Measurements from ENCODE around the gene AP3B2.
"Not testable (repeated sequence)": the region's sequence is repeated elsewhere in the genome, so short reads cannot be mapped to it uniquely, and the experiment has no call there.

Gene AP3B2, protein sequence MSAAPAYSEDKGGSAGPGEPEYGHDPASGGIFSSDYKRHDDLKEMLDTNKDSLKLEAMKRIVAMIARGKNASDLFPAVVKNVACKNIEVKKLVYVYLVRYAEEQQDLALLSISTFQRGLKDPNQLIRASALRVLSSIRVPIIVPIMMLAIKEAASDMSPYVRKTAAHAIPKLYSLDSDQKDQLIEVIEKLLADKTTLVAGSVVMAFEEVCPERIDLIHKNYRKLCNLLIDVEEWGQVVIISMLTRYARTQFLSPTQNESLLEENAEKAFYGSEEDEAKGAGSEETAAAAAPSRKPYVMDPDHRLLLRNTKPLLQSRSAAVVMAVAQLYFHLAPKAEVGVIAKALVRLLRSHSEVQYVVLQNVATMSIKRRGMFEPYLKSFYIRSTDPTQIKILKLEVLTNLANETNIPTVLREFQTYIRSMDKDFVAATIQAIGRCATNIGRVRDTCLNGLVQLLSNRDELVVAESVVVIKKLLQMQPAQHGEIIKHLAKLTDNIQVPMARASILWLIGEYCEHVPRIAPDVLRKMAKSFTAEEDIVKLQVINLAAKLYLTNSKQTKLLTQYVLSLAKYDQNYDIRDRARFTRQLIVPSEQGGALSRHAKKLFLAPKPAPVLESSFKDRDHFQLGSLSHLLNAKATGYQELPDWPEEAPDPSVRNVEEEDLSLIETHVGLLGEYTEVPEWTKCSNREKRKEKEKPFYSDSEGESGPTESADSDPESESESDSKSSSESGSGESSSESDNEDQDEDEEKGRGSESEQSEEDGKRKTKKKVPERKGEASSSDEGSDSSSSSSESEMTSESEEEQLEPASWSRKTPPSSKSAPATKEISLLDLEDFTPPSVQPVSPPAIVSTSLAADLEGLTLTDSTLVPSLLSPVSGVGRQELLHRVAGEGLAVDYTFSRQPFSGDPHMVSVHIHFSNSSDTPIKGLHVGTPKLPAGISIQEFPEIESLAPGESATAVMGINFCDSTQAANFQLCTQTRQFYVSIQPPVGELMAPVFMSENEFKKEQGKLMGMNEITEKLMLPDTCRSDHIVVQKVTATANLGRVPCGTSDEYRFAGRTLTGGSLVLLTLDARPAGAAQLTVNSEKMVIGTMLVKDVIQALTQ

DNA sequence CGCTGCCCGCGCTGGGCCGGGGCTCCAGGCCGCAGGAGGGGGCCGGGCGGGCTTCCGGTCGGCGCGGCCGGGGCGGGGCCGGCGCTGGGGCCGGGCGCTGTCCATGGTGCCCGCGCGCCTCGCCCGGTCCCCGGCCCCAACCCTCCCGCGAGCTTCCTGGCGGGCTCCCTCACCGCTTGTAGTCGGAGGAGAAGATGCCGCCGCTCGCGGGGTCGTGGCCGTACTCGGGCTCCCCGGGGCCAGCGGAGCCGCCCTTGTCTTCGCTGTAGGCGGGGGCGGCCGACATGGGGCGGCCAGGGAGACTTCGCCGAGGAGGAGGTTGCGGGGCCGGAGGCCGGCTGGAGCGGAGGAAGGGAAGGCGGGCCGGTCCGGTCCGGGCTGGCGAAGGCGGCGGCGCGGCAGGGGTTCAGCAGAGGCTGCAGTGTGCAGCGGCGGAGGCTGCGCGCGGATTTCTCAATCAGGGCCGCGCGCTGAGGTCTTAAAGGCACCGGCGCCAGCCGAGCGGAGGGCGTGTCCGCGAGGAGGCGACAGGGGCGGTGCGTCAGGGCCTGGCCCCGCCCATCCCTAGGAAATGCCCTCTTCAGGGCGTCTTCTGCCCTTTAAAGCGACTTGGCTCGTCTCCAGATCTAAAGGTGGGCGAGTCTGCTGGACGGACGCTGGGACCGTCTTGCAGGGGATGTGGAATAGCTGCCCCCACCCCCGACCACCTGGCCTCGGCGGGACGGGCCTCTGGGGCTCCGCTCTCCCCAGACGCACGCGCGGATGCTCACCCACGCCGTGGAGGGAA, at the start of gene AP3B2:
Gene AP3B2, minus strand, starts transcription at position 455 of the 787 bp plus-strand sequence. Its CDS starts 169 bp downstream, at position 286.
- DNase-seq = no peak

DNA sequence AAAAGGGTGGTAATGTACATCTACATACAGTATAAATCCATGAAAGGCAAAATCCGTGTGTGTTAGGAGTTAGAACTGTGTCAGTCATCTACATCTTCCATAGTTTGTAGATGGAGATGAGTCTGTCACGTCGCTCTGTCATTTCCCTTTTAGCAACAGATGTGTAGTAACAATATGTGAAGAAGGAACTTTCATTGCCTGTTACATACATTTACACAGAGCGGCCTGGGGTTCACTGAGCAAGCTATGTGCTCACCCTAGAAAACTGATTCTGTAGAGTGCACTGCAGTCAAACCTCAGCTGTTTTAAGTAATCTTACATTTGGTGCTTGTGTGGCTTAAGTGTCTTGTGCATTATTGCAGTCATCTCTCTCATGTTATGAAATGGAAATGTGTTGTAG, 41.6 kb upstream of the AP3B2 start:
- DNase-seq = no peak

DNA sequence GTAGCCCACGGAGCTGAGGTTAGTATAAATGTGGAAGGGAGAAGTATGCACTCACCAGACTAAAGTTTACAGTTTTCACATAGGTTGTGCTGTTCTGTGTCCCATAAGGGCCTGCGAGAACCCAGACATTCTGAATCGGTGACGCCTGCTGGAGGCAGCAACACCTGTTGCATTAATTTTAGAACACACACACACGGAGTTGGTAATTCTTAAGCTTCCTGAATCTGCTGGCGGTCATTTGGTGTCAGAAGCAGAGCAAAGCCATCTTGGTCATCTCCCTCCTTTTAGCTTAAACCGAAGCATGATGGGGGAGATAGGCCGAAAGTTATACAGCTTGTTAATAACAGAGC, 41.1 kb upstream of the AP3B2 start:
- no peak for DNase-seq

DNA sequence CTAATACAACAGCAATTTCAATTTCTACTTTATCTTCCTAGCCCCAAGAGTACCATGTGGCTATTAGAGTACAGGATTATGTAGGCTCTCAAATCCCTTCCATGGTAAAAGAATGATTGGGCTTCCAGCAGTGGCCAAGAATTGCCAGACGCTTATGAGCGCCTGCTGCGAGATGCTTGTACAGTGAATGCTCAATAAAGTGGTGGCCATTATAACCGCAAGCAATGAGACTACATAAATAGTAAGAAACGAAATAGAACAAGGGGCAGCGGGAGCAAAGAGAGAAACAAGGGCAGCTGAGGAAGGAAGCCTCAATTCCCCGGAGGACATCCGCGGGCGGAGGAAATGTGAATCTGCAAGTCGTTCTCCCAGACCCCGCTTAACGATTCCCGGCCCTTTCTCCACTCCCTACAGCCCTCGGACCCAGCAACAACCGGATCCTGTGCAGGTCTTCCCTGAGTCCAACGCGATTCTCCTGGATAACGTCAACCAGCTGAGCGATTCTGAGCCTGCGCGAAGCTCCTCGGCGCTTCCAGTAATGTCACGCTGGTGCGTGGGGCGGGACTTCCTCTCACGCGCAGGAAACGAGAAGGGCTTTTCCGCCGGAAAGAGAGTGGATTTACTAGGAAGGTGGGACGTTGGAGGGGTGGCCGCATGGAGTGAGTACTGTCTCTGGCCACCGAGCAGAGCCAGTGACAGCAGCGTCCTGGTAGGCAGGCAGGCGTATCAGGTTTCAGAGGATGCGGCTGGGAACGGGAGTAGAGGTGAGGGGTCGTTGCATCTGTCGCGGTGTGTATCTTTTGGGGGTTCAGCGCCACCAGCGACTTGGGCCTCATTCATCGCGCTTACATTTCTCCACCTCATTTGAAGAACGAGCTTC, 40.5 kb upstream of the AP3B2 start:
- DNase-seq = peak; percentile 85

DNA sequence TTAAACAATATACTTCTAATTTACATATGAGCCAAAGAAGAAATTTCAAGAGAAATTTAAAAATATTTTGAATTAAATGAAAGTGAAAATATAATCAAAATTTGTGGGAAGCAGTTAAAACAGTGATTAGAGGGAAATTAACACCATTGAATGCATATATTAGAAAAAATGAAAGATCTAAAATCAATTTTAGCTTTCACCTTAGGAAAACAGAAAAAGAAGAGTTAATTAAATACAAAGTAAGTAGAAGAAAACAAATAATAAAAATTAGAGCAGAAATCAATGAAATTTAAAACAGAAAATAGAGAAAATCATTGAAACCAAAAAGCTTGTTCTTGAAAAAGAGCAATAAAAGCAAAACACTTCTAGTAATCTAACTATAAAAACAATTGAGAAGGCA, 38.6 kb upstream of the AP3B2 start:
- DNase-seq = no peak

DNA sequence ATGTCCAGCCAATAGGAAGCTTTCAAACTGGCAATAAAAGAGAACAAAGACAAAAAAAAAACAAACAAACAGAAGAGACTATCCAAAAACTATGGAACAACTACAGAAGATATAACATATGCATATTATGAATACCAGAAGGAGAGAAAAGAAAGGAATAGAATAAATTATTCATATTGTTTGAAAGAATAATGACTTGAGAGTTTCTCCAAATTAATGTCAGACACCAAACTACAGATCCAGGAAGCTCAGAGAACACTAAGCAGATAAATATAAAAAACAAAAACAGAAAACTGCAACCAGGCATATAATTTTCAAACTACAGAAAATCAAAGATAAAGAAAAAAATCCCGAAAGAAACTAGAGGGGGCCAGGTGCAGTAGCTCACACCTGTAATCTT, 34.1 kb upstream of the AP3B2 start:
- DNase-seq = no peak

DNA sequence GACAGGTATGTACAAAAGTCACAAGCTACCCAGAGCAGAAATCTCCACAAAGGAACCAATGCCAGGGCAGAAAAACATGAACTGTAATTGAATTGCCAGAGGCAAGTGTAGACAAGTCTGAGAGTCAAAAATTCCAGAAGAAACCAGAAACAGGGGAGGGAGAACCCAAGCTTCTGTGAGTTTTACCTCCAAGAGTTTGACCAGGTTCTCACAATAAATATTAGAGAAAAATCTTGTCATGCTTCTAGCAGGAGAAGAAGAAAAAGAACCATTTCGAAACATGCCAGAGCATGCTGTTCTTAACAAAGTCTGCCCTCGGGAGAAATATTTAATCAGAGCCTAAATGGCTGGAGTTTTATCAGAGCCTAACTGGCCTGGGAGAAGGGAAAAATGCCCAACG, 32.5 kb upstream of the AP3B2 start:
- no peak for DNase-seq

DNA sequence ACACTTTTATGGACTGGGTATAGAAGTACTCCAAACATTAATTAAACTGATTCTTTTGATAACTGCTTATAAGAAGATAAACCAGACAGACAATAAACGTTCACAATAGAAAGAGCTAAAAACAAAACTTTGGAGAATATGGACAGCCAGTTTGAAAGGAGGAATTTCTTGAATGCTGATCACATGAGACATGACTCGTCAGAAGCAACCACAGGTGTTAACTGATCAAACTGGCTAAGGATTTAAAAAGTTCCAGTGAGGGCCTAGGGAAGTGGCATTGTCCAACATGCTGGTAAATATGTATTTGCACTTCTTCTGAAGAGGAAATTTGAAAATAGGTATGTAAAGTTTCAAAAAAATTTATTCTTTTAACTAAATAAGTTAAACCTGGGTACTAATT, 29.4 kb upstream of the AP3B2 start:
- no peak for DNase-seq

DNA sequence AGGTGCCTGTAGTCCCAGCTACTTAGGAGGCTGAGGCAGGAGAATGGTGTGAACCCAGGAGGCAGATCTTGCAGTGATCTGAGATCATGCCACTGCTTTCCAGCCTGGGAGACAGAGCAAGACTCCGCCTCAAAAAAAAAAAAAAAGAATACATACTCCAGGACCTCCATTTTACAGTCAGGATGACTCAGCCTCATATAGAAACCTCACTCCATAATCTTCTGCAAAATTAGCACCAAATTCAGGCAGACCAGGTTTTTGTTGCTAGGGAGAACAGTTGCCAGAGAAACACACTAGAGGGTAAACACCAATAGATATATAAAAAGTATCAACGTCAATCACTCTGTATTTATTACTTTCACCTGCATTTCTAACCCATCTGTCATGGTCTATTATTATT, 28.3 kb upstream of the AP3B2 start:
- no peak for DNase-seq

DNA sequence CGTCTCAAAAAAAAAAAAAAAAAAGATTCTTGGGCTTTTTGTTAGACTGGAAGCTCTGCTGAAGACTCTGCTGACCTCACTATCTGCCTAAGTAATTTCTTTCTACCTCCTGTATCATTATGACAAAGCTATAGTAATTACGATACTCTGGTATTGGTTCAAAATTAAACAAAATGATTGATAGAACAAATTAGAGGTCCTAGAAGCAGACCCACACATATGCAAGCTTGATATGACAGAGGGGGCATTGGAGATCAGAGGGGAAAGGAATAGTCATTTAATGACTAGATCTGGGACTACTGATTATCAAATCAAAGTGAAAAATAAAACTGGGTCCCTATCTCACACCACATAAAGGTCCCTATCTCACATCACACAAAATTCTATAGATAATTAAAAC, 21.9 kb upstream of the AP3B2 start:
- DNase-seq = no peak

DNA sequence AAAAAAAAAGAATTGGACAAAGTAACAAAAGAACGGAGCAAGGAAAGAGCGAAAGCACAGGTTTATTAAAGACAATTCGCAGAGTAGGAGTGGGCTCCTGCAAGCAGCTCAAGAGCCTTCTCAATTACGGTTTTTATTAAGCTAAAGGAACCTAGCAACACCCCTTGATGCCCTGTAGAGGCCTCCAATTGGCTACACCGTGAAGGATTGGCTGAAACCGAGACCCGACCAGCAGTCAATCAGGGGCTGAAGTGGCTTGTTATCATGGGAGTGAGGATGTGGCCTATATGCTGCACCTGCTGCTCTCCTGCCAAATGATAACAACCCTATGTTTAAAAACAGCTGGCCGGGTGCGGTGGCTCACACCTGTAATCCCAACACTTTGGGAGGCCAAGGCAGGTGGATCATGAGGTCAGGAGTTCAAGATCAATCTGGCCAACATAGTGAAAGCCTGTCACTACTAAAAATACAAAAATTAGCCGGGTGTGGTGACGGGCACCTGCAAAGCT, 20.4 kb upstream of the AP3B2 start:
- DNase-seq = no peak

DNA sequence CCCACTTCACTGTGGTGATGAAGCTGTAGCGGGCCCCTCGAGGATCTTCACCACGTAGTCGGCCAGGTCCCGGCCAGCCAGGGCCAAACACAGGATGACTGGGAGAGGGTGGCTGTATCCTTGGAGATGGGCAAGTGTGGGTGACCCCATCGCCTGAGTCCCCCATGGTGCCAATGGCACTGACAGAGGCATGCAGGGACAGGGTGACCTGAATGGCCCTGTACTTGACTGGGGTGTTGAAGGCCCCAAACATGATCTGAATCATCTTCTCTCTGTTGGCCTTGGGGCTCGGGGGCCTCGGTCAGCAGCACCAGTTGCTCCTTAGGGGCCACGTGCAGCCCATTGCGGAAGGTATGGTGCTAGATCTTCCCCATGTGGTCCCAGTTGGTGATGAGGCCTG, 17.1 kb upstream of the AP3B2 start:
- no peak for DNase-seq

DNA sequence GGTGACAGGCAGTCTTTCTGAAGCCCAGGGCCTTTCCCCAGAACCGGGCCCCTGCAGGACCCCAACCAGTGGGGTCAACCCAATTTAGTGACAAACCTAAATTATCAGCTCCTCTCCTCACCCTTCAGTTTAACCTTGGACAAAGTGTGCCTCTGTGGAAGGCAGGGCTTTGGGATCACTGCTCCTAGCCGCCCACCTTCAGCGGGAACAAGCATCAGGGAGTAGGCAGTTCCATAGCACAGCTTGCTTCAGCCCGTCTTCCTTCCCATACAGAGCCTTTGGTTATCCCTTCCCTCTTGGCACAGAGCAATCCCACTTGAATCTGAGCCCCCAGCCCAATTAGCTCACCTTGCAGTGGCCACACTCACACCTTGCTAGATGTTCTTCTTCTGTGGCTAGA, 5.3 kb upstream of the AP3B2 start:
- no peak for DNase-seq

DNA sequence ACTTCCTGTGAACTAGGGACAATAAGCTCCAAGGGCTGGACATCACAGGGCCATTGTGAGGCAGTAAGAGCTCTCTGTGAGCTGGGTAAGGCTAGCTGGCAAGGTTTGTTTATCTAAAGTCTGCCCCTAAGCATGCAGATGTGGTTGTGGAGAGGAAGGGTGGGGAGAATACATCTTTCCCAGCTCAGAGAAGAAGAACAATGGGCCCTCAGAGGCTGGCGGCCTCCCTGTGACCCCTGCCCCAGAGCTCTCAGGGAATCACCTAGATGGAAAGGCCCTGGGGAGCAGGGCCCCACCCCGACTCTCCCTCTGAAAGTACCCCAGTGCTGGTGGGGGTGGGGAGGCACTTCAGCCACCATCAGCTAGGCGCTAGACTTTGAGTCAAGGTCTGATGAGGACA, 4.3 kb upstream of the AP3B2 start:
- DNase-seq = no peak

DNA sequence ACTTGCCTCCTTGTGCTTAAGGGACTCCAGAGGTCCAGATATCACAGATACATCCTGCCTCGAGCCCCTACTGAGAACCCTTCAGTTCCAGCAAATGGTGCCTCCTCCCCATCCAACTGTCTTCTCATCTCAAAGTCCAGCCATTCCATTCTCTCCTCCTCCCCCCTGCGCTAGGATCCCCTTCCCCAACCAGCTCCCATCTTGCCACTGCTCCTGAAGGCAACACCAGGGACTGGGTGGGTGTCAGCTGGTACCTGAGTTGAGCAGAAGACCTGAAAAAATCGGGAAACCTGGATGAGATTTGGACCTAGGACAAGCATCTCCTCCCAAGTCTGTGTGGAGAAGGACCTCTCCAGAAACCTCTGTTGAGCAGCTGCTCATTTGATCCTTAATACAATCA, 2.4 kb upstream of the AP3B2 start:
- no peak for DNase-seq

DNA sequence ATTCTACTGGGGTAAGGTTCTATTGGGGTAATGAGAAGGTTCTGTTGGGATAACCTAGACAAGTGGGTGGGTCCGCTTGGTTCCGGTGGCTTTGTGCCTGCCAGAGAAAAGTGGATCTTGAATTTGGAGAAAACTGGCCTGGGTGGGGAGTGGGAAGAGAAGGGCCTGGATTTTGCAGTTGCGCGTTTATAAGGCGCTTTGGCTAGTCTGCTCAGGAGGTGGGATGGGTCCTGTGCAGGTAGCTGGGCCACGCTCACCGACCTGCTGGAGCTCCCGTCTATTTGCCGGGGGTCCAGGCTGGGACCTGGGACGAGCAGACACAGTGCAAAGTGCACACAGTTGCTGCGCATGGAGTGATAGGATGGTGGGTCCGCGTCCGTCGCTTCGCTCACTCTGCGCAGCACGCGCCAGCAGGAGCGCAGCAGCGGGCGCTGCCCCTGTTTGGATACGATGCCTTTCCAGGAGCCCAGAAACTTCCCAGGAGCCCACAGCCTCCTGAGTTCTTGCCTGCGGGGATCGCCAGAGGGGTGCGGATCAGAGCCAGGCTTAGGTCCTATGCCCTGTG, 1.3 kb upstream of the AP3B2 start:
- no peak for DNase-seq

DNA sequence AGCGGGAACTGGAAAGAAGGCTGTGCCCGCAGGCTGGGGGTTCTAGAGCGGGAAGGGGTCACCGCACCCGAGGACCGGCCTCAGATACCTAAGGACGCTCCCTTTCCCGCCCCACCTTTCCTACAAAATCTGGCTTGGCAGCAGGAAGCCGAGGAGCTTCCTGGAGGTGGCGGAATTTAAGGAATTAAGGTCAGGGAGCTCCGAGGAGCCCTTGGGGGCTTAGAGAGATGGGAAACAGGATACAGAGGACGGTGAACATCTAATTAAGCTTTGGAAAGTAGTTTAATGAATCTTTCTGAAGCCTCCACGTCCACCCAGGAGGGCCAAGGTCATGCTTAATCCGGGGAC, 507 bp upstream of the AP3B2 start:
- no peak for DNase-seq

DNA sequence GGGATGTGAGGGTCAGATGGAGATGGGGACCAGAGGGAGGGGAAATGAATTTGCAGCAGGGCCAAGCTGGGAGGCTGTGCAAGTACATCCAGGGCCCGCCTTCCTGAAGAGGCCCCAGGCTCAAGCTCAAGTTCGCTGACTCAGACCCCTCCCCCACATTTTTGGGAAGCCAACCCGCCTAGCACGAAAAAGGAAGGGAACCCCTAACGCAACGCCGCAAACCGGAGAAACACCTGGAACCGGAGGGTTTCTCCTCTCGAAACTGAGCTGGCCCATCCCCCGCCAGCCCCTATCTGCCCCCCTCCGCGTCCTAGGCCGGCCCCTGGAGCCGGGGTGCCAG, 624 bp downstream of the AP3B2 start:
- no peak for DNase-seq

DNA sequence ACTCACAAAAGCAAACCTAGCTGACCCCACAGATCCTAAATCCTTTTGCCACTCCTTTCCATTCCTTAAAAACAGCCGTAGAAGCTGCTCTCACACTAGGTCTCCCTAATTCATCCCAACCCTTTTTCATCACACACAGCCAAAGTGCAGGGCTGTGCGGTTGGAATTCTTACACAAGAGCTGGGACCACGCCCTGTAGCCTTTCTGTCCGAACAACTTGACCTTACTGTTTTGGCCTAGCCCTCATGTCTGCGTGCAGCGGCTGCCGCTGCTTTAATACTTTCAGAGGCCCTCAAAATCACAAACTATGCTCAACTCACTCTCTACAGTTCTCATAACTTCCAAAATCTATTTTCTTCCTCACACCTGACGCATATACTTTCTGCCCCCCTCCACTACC, 3.8 kb downstream of the AP3B2 start:
- not testable (repeated sequence) for DNase-seq

DNA sequence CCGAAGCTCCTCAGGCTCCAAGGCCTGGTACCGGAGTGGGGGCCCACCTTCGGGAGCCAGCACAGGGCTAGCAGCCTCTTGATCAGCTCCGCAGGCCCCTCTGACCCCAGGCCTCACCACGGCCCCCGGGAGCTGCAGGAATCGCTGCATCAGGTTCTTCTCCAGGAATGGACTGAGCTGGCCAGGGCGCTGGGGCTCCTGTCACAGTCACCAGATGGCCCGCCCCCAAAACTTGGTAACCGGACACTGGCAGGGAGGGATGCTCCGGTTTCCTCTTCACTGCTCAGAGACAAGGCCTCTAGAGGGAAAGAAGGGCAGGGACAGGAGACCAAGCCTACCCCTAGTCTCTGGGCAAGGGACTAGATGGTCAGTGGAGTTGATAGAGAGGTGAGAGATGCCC, 9.9 kb downstream of the AP3B2 start:
- DNase-seq = no peak

DNA sequence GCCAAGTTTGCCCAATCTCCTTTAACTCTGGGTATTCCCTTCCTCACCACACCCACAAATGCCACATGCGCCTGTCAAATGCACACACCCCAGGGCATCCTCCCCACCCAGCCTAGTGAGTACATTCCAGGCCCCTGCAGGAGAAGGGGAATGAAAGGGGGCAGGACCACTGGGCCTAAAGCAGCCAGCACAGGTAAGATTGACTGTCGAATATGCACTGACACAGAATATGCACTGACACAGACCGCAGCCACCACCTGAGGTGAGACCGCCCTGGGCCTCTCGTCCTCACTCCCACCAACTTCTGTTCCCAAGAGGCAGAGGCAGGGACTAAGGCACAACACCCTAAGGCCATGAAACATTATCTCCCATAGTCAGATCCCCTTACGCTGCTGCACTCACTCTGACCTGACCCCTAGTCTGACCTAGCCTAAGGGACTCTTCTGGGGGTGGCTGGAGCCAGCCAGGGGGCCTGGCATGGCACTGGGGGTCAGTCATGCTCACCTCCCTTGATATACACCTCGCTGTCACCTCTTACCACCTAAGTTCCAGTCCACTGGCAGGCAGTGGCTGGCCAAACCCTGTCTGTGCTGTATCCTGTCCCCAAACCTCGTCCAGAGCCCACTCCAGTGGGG, 10.8 kb downstream of the AP3B2 start:
- no peak for DNase-seq

All from GDM1 (cell line).